Ureter (tissue), 1 donor: ENCODE results near the gene CDR2. TPM values are rescaled to one million over a fixed set of nuclear protein-coding genes. Genes with fewer than 3 reads are reported as not detected.

Experiments
- DNase-seq: peaks from one replicate; pipeline ENCODE4 v3.0.0-alpha.2; 2020; ENCODE audit warnings: low spot score
- total RNA-seq: library from RNA; stranded (reverse); gene quantifications from one replicate; pipeline ENCODE4 v1.2.4, GENCODE V29; 2023
- donor health status: DM: yes; HTN: yes; CAD: no.

CDR2 gene
- total RNA-seq, 1 donor from 2014 or later, result 50.1 TPM

DNA sequence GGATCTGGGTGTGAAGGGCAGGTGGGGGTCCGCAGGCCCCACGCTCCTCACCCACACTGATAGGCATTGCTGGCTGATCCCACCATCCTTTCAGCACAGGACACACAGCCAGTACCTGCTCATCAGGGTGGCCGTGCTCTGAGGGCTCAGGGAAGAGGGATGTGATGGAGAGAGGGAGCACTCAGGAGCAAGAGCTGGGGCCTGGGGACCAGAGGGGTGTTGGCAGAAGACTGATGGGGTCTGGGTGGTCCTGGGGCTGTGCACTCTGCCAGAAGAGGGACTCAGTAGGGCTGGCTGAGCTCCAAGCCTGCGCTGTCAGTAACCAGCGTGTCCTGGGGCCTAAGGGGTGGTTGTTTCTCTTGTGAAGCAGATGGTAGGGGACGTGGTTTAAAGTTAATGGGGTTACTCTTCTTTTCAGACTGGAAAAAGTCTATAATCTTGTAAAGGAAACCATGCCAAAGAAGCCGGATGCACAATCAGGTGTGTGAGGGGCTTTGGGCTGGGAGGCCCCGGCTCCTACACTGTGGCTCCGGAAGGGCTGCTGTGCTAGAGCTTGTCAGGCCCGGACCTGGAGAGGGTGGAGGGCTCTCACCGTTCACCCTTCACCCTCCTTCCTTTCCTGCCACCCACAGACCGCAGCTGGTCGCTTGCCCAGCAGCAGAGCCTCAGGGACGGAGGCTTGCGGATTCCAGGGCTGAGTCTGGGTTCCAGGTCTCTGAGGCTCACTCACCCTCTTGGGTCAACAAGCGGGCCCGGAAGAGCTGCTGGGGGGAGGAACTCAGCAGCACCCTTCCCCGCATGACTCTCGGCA is 49.4 kb downstream of the CDR2 start:
- peak; percentile 33 for DNase-seq

DNA sequence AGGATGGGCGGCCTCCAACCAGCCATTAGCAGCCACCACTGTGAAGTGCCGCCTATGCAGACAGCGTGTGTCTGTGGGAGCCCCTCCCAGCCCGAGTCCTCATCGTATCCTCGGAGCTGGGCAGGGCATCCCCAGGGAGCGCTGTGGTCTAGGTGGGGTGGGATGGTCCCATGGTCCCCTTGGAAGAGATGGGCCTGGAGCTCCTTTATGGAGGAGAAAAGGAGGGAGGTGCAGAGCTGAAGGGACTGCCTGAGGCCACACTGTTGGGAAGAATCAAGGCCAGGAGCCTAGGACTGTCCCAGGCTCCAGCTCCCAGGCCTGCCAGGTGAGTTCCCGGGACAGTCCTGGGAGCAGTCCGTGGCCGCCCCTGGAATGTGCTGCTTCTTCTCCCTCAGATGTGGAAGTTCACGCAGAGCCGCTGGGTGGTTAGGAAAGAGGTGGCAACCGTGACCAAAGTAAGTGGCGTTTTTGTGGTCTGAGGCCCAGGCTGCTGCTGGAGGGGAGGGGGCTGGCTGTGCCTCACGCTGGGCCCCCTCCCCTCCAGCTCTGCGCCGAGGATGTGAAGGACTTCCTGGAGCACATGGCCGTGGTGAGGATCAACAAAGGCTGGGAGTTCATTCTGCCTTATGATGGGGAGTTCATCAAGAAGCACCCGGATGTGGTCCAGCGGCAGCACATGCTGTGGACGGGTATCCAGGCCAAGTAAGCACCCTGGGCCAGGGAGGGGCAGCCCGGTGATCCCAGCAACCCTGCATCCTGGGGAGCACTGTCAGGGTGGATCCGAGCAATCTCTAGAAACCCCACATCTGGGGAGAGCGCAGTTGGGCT is 50.2 kb downstream of the CDR2 start:
- no peak for DNase-seq

DNA sequence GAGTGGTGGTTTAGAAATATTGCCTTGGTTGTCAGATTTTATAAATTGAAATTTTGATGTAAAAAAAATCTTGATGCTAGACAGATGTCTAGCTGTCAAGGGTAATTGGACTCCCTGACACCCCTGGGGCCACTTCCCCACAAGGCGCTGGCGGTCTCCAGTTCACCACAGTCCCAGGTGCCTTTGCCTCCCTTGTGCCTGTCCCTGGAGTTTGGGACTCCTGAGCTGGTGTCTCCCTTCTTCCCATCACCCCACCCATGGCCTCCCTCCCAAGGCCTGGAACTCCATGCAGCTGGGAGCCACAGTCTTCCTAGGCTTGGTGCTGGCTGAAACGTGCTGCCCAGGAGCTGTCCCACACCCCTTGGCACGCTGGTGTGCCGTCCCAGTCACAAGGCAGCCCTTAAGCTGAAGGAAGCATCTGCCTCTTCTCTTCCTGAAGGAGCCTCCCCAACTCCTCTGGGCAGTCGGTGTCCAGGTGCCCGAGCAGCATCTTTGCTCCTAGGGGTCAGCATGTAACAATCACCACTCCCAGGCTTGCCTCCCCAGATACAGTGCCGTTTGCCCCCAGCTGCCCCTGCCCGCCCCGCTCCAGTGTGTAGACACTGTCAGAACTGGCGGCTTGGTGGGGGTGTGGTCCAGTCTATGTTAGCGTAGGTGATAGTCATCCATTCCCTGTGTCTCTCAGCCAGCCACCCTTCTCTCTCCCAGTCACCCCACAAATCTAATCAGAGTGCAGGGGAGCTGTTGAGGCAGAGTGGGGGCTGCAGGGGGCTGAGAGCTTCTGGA is 51.1 kb downstream of the CDR2 start:
- DNase-seq, result peak; percentile 33

DNA sequence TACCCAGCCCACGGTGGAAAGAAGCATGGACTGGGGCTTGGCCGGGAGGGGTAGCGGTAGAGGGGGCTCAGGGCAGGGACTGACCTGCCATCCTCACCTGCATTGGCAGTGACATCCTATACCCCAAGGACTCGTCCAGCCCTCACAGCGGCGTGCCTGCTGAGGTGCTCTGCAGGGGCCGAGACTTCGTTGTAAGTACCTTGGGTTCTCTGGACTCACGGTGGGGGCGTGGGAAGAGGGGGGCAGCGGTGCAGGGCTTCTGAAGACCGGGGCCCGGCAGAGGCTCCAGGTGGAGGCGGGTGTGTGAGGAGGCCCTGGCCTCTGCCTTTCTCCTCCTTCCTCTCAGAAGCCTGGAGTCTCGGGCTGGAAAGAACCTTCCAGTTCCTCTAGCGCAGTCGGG is 51.7 kb downstream of the CDR2 start:
- peak; percentile 39 for DNase-seq

DNA sequence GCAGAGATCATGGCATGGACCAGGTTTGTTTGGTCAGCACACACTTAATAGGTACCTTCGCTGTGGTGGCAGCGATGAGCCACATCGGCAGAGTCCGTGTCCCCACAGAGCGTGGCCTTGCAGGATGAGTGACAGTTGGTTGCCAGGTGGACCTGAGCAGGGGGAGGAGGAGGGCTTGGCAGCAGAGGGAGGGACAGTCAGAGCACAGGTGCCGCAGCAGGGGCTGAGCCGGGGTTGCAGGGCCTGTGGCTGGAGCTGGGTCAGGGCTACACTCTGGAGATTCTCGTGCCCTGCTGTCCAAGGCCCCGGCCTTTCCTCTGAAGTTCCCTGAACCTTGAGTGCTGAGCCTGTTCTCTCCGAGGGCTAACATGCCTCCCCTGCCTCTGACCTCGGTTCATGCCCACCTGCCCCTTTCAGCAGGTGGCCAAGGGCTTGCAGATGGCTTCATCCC is 52.4 kb downstream of the CDR2 start:
- no peak for DNase-seq

DNA sequence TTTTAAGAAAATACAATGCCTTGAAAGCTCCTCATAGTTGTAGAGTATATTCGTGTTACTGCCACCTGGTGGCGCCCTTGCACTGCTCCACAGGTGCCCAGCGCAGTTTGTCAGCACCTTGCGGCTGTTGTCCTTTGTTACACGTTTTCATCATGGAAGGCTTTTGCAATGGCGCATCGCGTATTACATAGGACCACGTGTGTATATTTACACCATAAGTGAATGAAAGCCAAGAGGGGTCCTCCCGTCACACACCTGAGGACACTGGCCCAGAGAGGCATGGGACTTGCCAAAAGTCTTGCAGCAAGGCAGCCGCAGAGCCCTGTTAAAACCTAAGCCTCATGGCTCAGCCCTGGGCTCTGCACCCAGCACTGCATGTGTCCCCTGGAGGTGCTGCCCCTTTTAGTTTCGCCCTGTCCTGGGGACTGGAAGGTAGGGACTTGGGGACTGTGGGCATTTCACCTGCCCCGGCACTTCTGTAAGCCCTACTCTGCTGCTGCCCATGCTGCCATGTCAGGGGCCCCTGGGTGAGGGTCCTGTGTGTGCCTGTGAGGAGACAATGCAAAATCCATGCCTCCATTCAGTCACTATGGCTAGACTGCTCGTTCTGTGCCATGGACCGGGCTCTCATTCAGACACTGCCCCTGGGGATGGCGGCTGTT is 52.9 kb downstream of the CDR2 start:
- peak; percentile 74 for DNase-seq

DNA sequence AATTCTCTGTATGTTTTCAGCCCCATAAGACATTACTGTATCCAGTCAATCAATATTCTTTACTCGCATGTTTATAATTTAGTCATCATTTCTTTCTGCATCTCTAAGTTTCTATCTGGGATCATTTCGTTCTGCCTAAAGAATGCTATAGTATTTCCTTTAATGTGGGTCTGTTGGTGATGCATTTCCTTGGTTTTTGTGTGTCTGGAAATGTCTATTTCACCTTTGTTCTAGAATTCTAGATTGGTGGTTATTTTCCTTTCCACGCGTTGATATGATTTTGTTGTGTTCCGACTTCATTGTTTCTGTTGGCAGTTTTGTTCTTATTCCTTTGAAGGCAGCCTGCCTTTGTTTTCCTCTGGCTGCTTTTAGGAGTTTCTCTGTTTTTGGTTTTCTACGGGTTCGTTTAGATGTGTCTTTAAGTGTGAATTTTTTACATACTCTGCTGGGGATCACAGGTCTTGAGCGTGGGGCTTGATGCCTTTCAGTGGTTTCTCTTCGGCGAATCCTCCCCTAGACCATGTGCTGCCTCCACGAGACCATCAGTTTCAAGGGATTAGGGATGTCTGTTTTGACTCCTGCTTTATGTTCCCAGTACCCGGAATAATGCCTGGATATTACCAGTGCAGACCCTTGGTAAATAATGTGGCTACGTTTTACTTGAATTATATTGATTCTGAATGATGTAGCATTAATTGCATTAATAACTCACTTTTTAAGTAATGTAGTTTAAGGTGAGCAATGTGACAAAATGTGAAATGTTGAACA is 53.7 kb downstream of the CDR2 start:
- DNase-seq, result peak; percentile 4

DNA sequence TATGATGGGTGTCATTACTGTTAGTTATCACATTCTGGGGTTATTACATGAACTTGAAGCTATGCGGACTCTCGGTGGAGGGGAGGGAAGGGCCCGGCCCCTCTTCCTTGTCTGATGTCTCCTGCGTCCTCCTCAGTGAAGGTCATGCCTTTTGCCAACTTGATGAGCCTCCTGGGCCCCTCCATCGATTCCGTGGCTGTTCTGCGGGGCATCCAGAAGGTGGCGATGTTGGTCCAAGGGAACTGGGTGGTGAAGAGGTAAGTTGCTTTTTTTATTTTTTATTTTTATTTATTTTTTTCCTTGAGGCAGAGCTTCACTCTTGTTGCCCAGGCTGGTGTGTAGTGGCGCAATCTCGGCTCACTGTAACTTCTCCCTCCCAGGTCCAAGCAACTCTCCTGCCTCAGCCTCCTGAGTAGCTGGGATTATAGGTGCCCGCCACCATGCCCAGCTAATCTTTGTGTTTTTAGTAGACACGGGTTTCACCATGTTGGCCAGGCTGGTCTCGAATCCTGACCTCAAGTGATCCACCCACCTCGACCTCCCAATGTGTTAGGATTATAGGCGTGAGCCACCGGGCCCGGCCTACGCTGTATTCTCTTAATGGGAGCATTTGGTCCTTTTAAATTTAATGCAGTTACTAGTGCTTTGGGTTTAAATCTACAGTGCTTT is 55.6 kb downstream of the CDR2 start:
- DNase-seq, result peak; percentile 44

DNA sequence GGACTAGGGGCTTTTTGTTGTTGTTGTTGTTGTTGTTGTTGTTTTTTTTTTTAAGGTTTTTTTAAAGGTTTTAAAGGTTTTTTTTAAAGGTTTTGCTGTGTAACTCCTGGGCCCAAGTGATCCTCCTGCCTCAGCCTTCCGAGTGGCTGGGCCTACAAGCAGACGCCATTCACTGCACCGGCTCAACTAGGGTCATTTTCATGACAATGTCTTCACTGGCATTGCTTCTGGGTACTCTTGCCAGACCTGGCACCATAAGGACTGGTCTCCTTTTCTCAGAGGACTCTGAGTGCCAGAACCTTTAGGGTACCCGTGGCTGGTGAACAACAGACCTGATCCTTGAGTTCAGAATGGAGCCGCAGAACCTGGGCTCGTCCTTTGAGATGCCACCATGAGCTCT is 56.8 kb downstream of the CDR2 start:
- peak; percentile 23 for DNase-seq

DNA sequence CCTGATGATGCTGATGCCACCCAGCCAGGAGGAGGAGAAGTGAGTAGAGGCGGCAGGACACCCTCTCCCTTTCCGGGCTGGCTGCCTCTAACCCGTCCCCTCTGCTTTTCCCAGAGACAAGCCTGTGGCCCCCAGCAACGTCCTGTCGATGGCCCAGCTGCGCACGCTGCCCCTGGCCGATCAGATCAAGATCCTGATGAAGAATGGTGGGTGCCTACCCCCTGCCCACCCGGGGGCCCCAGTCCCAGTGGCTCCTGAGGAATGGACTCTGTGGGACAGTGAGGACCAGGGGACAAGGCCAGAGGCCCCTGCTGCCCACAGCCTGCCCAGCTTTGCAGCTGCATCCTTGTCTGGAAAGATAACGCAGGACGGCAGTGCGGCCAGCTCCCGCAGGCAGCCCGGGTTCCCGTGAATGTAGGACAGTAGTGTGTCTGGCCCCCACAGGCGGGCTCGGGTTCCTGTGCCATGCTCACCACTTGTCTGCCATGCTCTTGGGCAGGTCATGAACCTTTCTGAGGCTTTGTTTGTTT is 57.4 kb downstream of the CDR2 start:
- DNase-seq, result no peak

DNA sequence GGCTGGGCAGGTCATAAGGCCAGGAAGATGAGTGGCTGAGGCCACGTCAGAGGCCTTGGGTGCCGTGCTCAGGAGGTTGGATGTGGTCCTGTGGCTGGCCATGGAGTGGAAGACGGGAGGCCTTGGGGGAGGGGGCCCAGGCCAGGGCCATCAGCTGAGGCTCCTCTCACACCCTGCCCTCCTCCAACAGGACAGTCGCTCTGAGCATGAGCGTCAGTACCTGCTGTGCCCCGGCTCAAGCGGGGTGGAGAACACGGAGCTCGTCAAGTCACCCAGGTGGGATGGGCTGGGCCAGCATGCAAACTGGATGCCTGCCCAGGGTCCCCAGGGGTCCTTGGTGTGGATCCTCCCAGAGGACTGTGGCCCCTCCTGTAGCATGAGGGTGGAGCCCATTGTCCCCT is 58.0 kb downstream of the CDR2 start:
- DNase-seq, result no peak

DNA sequence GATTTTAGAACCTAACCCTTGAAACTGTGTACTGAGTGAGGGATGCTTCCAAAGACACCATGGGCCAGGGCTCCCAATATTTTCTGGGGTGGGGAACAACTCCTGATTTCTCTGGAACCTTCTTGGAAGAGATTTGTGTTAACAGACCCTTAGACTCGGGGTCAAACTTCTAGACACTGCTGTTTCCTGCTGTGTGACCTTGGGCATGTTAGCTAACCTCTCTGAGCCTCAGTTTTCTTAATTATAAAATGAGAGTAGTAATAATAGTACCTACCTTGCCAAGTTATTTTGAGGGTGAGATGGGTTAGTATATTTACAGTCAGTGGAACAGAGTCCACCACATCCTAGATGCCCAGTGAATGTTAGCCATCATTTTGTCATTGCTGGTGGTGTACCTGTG is 58.4 kb downstream of the CDR2 start:
- DNase-seq, result no peak

DNA sequence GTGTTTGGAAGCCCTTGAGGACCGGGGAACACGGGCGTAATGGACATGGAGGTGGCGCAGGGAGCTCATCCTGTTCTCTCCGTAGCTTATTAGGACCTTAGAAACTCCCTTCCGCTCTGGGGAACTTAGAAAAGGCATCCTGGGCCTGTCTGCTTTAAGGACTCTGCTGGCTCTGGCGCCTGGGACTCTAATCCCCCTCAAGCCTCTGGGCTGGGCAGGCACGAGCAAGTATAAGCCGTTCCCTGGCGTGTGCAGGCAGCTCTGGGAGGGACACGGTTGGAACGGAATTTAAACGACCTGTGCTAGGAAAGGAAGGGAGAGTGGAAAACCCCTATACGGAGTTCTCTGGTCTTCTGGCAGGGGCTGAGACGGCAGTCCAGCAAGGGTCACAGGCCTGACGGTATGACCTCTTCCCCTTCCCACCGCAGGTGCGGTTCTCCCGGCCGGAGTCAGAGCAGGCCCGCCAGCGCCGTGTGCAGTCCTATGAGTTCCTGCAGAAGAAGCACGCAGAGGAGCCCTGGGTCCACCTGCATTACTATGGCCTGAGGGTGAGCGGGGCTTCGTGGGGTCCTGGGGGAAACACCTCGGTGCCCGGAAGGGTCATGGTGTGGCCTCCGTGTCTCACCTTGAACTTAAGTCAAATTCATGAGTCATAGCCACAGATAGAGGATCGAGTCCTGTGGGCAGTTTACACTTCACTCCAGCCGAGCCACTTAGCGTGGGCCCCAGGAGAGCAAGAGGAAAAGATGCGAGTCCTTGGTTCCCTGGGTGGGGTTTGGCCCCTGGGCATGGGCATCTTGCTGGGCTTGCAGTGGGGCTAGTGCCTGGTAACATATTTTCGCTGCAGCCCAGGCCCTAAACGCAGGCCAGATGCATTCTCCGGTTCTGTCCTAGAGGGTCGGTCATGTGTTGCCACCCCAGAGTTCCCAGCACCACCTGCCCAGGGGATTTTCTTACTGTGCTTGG is 59.5 kb downstream of the CDR2 start:
- DNase-seq, result peak; percentile 67

DNA sequence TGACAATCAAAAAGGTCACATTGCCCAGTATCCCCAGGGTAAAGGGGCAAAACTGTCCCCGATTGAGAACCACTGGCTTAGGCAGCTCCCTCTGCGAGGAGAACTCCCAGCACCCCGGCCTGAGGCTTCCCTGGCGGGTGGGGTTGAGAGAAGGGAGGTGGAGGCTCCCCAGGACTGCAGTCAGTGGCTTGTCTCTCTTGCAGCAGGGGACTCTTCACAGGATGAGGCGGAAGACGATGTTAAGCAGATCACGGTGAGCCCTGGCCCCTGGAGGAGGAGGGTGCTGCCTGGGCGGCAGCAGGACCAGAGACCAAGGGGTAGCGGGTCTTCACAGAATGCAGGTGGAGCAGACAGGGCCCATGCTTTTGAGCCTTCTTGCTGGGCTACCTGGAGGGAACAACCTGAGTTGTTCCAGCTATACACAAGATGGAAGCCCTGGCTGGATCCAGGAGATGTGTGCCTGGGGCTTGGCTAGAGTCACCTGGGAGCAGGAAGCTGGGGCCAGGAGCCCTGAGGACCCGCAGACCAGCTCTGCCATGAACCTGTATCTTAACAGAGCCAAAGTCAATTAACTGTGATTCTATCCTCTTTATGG is 60.4 kb downstream of the CDR2 start:
- peak; percentile 40 for DNase-seq

DNA sequence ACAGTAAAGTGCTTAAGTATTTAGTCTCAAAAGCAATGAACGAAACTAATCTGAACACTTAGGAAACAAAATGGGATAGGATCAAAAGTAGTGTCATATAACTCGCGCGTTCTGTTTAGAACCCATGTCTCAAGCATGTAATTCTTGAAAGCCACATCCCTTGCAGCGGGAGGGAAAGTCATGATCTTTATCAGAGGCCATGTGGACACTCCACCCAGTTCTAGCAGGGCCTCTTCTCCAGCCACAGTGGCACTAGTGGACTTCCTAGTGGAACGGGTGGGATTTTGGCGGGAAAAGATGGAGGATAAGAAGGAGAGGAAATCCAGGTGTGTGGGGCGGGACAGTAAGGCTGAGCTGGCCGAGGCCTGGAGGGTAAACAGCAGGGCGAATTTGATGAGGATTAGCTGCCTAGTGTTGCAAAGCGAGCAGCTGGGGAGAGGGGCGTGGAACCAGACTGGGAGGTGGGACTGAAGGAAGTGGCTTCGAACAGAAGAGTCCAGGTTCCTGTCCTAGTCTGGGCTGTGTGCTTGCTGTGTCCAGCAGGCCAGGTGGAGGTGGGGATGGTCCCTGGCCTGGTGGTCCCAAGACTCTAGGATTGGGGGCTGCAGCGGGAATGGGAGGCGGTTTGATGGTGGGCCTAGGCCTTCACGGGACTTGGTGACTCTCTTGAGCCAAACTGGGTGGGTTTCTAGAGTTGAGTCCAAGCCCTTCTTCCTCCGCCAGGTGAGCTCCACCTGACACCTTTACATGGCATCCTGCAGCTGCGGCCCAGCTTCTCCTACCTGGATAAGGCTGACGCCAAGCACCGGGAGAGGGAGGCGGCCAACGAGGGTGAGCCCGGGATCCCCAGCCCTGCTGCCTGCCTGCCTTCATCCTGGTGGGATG is 61.3 kb downstream of the CDR2 start:
- peak; percentile 40 for DNase-seq

DNA sequence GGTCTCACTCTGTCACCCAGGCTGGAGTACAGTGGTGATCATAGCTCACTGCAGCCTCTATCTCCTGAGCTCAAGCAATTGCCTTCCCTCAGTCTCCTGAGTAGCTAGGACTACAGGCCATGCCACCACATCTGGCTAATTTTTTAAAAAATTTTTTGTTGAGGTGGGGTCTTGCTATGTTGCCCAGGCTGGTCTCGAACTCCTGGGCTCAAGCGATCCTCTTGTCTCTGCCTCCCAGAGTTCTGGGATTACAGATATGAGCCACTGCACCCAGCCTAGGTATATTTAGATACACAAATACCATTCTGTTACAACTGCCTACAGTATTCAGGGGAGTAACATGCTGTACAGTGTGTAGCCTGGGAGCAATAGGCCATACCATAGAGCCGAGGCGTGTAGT is 62.9 kb downstream of the CDR2 start:
- DNase-seq, result no peak

DNA sequence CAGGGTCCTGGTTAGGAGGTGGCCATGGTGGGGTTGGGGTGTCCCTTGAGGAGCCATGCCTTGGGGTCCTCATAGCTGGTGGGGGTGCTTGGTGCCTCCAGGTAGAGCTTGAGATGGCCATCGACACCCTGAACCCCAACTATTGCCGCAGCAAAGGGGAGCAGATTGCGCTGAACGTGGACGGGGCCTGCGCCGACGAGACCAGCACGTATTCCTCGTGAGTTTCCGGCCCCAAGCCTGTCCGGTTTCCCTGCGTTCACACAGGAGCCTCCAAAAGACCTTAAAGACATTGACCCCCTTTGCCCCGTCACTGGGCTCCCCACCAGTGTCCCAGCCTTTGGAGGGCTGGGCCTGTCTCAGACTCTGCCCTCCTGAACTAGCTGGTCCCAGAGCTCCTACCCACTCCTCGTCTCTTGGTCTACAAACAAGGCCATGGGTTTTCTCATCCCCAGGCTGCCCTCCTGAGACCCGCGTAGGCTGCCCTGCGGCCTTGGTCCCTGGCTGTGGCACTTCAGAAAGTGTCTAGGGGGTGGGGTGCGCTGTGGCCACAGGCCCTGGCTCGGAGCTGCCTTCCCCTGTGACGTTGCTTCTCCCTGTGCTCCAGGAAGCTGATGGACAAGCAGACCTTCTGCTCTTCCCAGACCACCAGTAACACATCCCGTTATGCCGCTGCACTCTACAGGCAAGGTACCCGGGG is 65.4 kb downstream of the CDR2 start:
- no peak for DNase-seq
